H1 (cell line): Measurements from ENCODE around the gene NTN1. TPM values are rescaled to one million over a fixed set of nuclear protein-coding genes. Genes with fewer than 3 reads are reported as not detected.
A peak's percentile ranks its signal among the peaks of the same experiment; 100 is the strongest.

Source experiments
- CTCF ChIA-PET: fragments of 300-600 bp; sonication (Branson Sonifier 250); formaldehyde crosslinking; loops from one replicate; lab custom pipeline; 2021; ENCODE audit not compliant: partially characterized antibody; lab: Charles Lee
- POLR2A ChIA-PET: fragments of 300-600 bp; sonication (Branson Sonifier 250); formaldehyde crosslinking; loops from one replicate; lab custom pipeline; 2021; ENCODE audit warnings: inconsistent platforms; ENCODE audit not compliant: partially characterized antibody; lab: Charles Lee
- DNase-seq, 2 experiments: peaks; one replicate each; pipeline versions ENCODE4 v3.0.0 to v3.0.0-alpha.2; 2010 to 2022; ENCODE audit warnings: low spot score in 2 of 2, low read depth in 1 of 2, mixed read lengths in 1 of 2
- FAIRE-seq: peaks from 2 replicates; lab custom pipeline; 2011; peaks lifted over from hg19 to GRCh38; lab: Jason Lieb, UNC
- H2AFZ ChIP-seq: 2 replicates; pipeline ENCODE4 v1.8.1; 2012; ENCODE audit warnings: low read length, inconsistent platforms
- H2AK5ac ChIP-seq: 2 replicates; pipeline ENCODE4 v1.6.1; 2013; ENCODE audit warnings: low read depth, low read length
- H2BK120ac ChIP-seq: replicated peaks from 2 replicates; pipeline ENCODE3; 2013; ENCODE audit warnings: low read depth, low read length, inconsistent platforms
- H2BK12ac ChIP-seq: 2 replicates; pipeline ENCODE4 v1.6.1; 2013; ENCODE audit warnings: low read depth, low read length
- H2BK15ac ChIP-seq: 2 replicates; pipeline ENCODE4 v1.6.1; 2013; ENCODE audit warnings: low read length
- H2BK20ac ChIP-seq: 2 replicates; pipeline ENCODE4 v1.6.1; 2013; ENCODE audit warnings: low read length
- H2BK5ac ChIP-seq: 2 replicates; pipeline ENCODE4 v1.6.1; 2013; ENCODE audit warnings: low read depth, low read length
- H3K14ac ChIP-seq: 2 replicates; pipeline ENCODE4 v1.6.1; 2013; ENCODE audit warnings: inconsistent platforms; ENCODE audit not compliant: insufficient read length
- H3K18ac ChIP-seq: 2 replicates; pipeline ENCODE4 v1.6.1; 2013; ENCODE audit warnings: low read length; ENCODE audit errors: extremely low read depth
- H3K23ac ChIP-seq: 2 replicates; pipeline ENCODE4 v1.6.1; 2013; ENCODE audit warnings: inconsistent platforms; ENCODE audit not compliant: insufficient read length
- H3K23me2 ChIP-seq: 2 replicates; pipeline ENCODE4 v1.6.1; 2013; ENCODE audit warnings: low read depth, low read length
- H3K27ac ChIP-seq: 2 replicates; pipeline ENCODE4 v1.6.1; 2011; ENCODE audit warnings: low read depth, low read length, inconsistent platforms
- H3K27me3 ChIP-seq, 4 experiments: replicated peaks in 1 of 4; 1 replicate in 1 of 4; 2 replicates in 3 of 4; pipeline versions ENCODE4 v1.6.1 to v1.8.1; 2011 to 2013; ENCODE audit warnings: low read length in 3 of 4, mild to moderate bottlenecking in 3 of 4, inconsistent platforms in 2 of 4, mixed read lengths in 2 of 4, moderate library complexity in 1 of 4; ENCODE audit not compliant: control insufficient read depth in 3 of 4, insufficient read depth in 3 of 4; ENCODE audit errors: extremely low read depth in 1 of 4
- H3K36me3 ChIP-seq, 4 experiments: 2 replicates each; pipeline versions ENCODE4 v1.6.1 to v1.8.1; 2011 to 2013; ENCODE audit warnings: mild to moderate bottlenecking in 4 of 4, low read length in 3 of 4, moderate library complexity in 2 of 4, control low read depth in 1 of 4, inconsistent platforms in 1 of 4; ENCODE audit not compliant: insufficient read depth in 4 of 4, control insufficient read depth in 2 of 4
- H3K4ac ChIP-seq: replicated peaks from 2 replicates; pipeline ENCODE3; 2013; ENCODE audit warnings: low read length, low read depth, mixed read lengths, inconsistent platforms; ENCODE audit not compliant: insufficient read length
- H3K4me1 ChIP-seq, 4 experiments: replicated peaks in 1 of 4; 1 replicate in 1 of 4; 2 replicates in 3 of 4; pipeline versions ENCODE4 v1.6.1 to v1.8.1; 2011 to 2013; ENCODE audit warnings: low read length in 3 of 4, inconsistent platforms in 2 of 4, mixed read lengths in 1 of 4; ENCODE audit not compliant: insufficient read depth in 4 of 4, control insufficient read depth in 3 of 4
- H3K4me2 ChIP-seq, 2 experiments: 2 replicates each; pipeline versions ENCODE4 v1.6.1 to v1.8.1; 2011 to 2013; ENCODE audit warnings: low read depth in 2 of 2, low read length in 2 of 2, control low read depth in 1 of 2, inconsistent platforms in 1 of 2, mild to moderate bottlenecking in 1 of 2; ENCODE audit not compliant: insufficient read depth in 1 of 2
- H3K4me3 ChIP-seq, 4 experiments: fragments of 200-600, 300-600 bp in 1 of 4; sonication (generic), shearing (Covaris generic), sonication (Bioruptor Twin) in 1 of 4; 2 replicates each; pipeline versions ENCODE4 v1.5.1 to v1.8.1; 2011 to 2016; ENCODE audit warnings: low read length in 4 of 4, low read depth in 3 of 4, control low read depth in 2 of 4, inconsistent platforms in 2 of 4, mild to moderate bottlenecking in 2 of 4, mixed read lengths in 1 of 4, moderate library complexity in 1 of 4; ENCODE audit not compliant: insufficient read depth in 2 of 4; ENCODE audit errors: extremely low read depth in 1 of 4
- H3K56ac ChIP-seq: replicated peaks from 2 replicates; pipeline ENCODE3; 2013; ENCODE audit warnings: low read depth, mild to moderate bottlenecking, mixed read lengths, low read length, inconsistent platforms; ENCODE audit not compliant: insufficient read length
- H3K79me1 ChIP-seq: 2 replicates; pipeline ENCODE4 v1.6.1; 2013; ENCODE audit warnings: low read depth, low read length, control low read depth
- H3K79me2 ChIP-seq, 2 experiments: 2 replicates each; pipeline versions ENCODE4 v1.6.1 to v1.8.1; 2012 to 2013; ENCODE audit warnings: low read length in 2 of 2, mild to moderate bottlenecking in 2 of 2, inconsistent platforms in 1 of 2; ENCODE audit not compliant: insufficient read depth in 2 of 2, control insufficient read depth in 1 of 2
- H3K9ac ChIP-seq, 4 experiments: replicated peaks in 1 of 4; 1 replicate in 1 of 4; 2 replicates in 3 of 4; pipeline versions ENCODE4 v1.6.1 to v1.8.1; 2011 to 2013; ENCODE audit warnings: low read depth in 3 of 4, low read length in 3 of 4, control low read depth in 2 of 4, mild to moderate bottlenecking in 2 of 4, moderate library complexity in 2 of 4, inconsistent platforms in 1 of 4; ENCODE audit errors: extremely low read depth in 1 of 4
- H3K9me3 ChIP-seq, 2 experiments: 2 replicates each; pipeline versions ENCODE4 v1.6.1 to v1.8.1; 2012 to 2013; ENCODE audit warnings: mild to moderate bottlenecking in 2 of 2, moderate library complexity in 2 of 2, control low read depth in 1 of 2, inconsistent platforms in 1 of 2, low read depth in 1 of 2, low read length in 1 of 2, mixed read lengths in 1 of 2; ENCODE audit not compliant: insufficient read depth in 2 of 2
- H4K20me1 ChIP-seq, 2 experiments: replicated peaks in 1 of 2; 2 replicates each; pipeline versions ENCODE3 to v1.8.1; 2011 to 2013; ENCODE audit warnings: inconsistent platforms in 2 of 2, low read length in 2 of 2, mild to moderate bottlenecking in 1 of 2; ENCODE audit not compliant: insufficient read depth in 2 of 2, control insufficient read depth in 1 of 2
- H4K5ac ChIP-seq: 2 replicates; pipeline ENCODE4 v1.6.1; 2013; ENCODE audit warnings: low read length, low read depth, mixed read lengths, inconsistent platforms; ENCODE audit not compliant: insufficient read length
- H4K8ac ChIP-seq: 2 replicates; pipeline ENCODE4 v1.8.0; 2013; ENCODE audit warnings: mild to moderate bottlenecking, moderate library complexity, low read length, inconsistent platforms; ENCODE audit not compliant: insufficient read depth; ENCODE audit errors: extremely low read depth
- H4K91ac ChIP-seq: replicated peaks from 2 replicates; pipeline ENCODE3; 2013; ENCODE audit warnings: low read length, mixed read lengths, inconsistent platforms; ENCODE audit not compliant: insufficient read length
- E2F6 ChIP-seq: IDR thresholded peaks from 2 replicates; pipeline ENCODE4 v1.6.1; 2012; ENCODE audit warnings: inconsistent platforms
- EGR1 ChIP-seq: IDR thresholded peaks from 2 replicates; pipeline ENCODE4 v1.6.1; 2011; ENCODE audit warnings: low read depth, low read length, borderline replicate concordance
- KDM4A ChIP-seq: IDR thresholded peaks from one replicate; pipeline ENCODE4 v1.7.1; 2012; ENCODE audit warnings: low read depth, mild to moderate bottlenecking, moderate library complexity, low read length, inconsistent platforms; ENCODE audit not compliant: severe bottlenecking
- NANOG ChIP-seq: IDR thresholded peaks from 2 replicates; pipeline ENCODE4 v1.6.1; 2011; ENCODE audit warnings: low read length, low read depth, mild to moderate bottlenecking, inconsistent platforms; ENCODE audit not compliant: insufficient read depth, poor library complexity, severe bottlenecking
- RBBP5 ChIP-seq: IDR thresholded peaks from 2 replicates; pipeline ENCODE4 v1.7.1; 2012; ENCODE audit warnings: low read depth, mild to moderate bottlenecking, inconsistent platforms, low read length, moderate library complexity, borderline replicate concordance
- WGBS, 2 experiments: shearing (Covaris generic) in 1 of 2; methylation state at CpG; one replicate each; pipeline versions ENCODE4 v1.1.6 to v1.1.7; 2013 to 2015; ENCODE audit warnings: low lambda C conversion rate in 2 of 2, mixed read lengths in 2 of 2, inconsistent platforms in 1 of 2, low coverage in 1 of 2, missing lambda C conversion rate in 1 of 2; ENCODE audit not compliant: insufficient replicate concordance in 2 of 2, insufficient coverage in 1 of 2, insufficient read length in 1 of 2; ENCODE audit errors: extremely low coverage in 1 of 2, missing lambda C conversion rate in 1 of 2; 5-methylcytosine and 5-hydroxymethylcytosine counted together
- long read RNA-seq, 2 experiments: library from RNA in 1 of 2; library from capped mRNA in 1 of 2; stranded (forward); transcript quantifications; one replicate each; pipeline ENCODE4 v2.0.0, GENCODE V29; 2021; ENCODE audit warnings: inconsistent platforms in 1 of 2
- polyA minus RNA-seq, 3 experiments: library from RNA; depleted of rRNA, polyadenylated mRNA; stranded (reverse); fragments of >200 nt; gene quantifications; 1 replicate in 2 of 3; 2 replicates in 1 of 3; pipeline ENCODE4 v1.2.3, GENCODE V29; 2011
- polyA plus RNA-seq, 7 experiments: library from polyadenylated mRNA; depleted of rRNA in 3 of 7; stranded (reverse) in 5 of 7; unstranded in 2 of 7; fragments of >200 nt in 5 of 7; fragments of 200-250 nt in 2 of 7; gene quantifications; 1 replicate in 5 of 7; 2 replicates in 1 of 7; 4 replicates in 1 of 7; pipeline versions ENCODE4 v1.2.1 to v1.2.3, GENCODE V29; 2011 to 2013; ENCODE audit warnings: missing spikeins in 2 of 7, mixed read lengths in 2 of 7
- total RNA-seq: library from RNA; stranded (reverse); fragmentation: NEBNext Ultra II Directional; extraction: Animal tissue kit (Norgen Biotek cat#: 25700); gene quantifications from 2 replicates; pipeline ENCODE4 v1.2.1, GENCODE V29; 2021

NTN1 gene
- 2.0 and 2.3 TPM in 2 replicates for total RNA-seq
- 2.0 and 3.6 TPM in 2 replicates for polyA plus RNA-seq (2011; rRNA removed)
- 2.2 TPM for polyA plus RNA-seq (2011; cell fraction: cytosol; rRNA removed)
- polyA plus RNA-seq (2011; cell fraction: nucleus; rRNA removed): 4.4 TPM
- 1.5 to 2.2 TPM (median 2.1 TPM) in 4 replicates for polyA plus RNA-seq (2012, experiment 1 of 2)
- polyA plus RNA-seq (2012, experiment 2 of 2): 1.9 TPM
- polyA plus RNA-seq (2013, experiment 1 of 2): 2.0 TPM
- polyA plus RNA-seq (2013, experiment 2 of 2): 2.1 TPM
- 1.2 and 1.4 TPM in 2 replicates for polyA minus RNA-seq (2011; rRNA and poly(A)+ RNA removed)
- polyA minus RNA-seq (2011; cell fraction: cytosol; rRNA and poly(A)+ RNA removed): 2.0 TPM
- polyA minus RNA-seq (2011; cell fraction: nucleus; rRNA and poly(A)+ RNA removed): 6.2 TPM
- long read RNA-seq, experiment 1: 0 reads
- long read RNA-seq, experiment 2: 0 reads

DNA sequence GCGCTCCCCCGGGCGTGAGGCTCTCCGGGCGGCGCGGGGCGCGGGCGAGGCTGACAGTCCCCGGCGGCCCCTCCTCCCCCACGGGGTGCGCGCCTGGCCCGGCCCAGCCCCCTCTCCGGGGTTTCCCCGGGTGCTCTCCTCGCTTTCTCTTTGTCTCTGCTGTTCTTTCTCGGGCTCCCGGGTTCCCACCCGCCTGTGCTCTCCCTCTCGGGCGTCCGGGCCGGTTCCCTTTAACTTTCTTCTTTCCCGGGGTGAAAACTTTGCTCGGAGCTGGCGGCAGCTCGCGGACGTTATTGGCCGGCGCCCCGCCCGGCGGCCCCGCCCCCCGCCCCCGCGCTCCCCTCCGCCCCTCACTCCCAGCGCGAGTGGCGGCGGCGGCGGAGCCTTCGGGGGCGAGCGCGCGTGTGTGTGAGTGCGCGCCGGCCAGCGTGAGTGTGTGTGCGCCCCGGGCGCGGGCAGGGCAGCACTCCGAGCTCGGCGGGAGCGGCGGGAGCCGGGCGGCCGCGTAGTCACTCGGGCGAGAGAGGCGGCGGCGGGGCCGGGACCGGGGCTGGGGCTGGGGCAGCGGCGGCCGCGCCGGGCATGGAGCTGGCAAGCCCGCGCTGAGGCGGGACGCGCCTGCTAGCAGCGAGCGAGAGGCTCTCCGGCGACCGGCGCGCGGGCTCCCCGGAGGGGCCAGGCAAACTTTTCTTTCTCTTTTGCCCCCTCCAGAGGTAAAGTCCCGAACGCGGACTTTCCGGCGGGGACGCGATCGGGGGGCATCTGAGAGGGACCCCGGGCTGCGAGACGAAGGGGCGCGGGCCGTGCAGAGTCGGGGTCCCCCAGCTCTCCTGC lies at the start of gene NTN1:
TSS of gene NTN1 (plus strand) at position 353 of the 834 bp plus-strand sequence. CDS start 864 bp downstream, outside the sequence.
- H3K18ac ChIP-seq: peak within 1 kb of the TSS; percentile 78
- peak within 1 kb of the TSS; percentile 47 for H4K91ac ChIP-seq
- peak within 1 kb of the TSS; percentile 21 for H4K5ac ChIP-seq
- H2AFZ ChIP-seq: no peak within 1 kb of the TSS
- peaks cover 0 to 16% (median 0%) of the 10 kb centered on the region in 4 experiments; a peak in 1 of 8 replicates for H3K36me3 ChIP-seq
- peak within 1 kb of the TSS; percentile 69 to 78 for H3K4me2 ChIP-seq
- H3K4me1 ChIP-seq: peaks cover 10 to 29% (median 18%) of the 10 kb centered on the region in 4 experiments
- H2BK120ac ChIP-seq: no peak within 1 kb of the TSS
- H3K56ac ChIP-seq: no peak within 1 kb of the TSS
- FAIRE-seq (no peak), DNase-seq (peak in 1 of 2 experiments; percentile 77)
- no peak within 1 kb of the TSS for H3K4ac ChIP-seq
- H3K14ac ChIP-seq: no peak within 1 kb of the TSS
- peak within 1 kb of the TSS; percentile 40 to 66 (median 48) for H3K4me3 ChIP-seq
- H3K27me3 ChIP-seq: peaks cover 47 to 94% (median 73%) of the 10 kb centered on the region in 4 experiments
- peak within 1 kb of the TSS; percentile 99; the same call in 1 of the 2 replicates for H2BK12ac ChIP-seq
- H4K8ac ChIP-seq: peak within 1 kb of the TSS; percentile 72
- no peak within 1 kb of the TSS for H2AK5ac ChIP-seq
- ChIA-PET POLR2A (interaction anchor here (1.5 to 1.7 kb wide), 2 partner anchors 17 to 19 kb away, joined by 4 to 7 read pairs; no protein-coding TSS in a partner anchor), CTCF (interaction anchor here (4.0 to 4.5 kb wide), 2 partner anchors 17 to 24 kb away, joined by 35 to 38 read pairs; no protein-coding TSS in a partner anchor)
- H3K79me1 ChIP-seq: no peaks in the 10 kb centered on the region
- no peak within 1 kb of the TSS for H3K27ac ChIP-seq
- H2BK20ac ChIP-seq: no peak within 1 kb of the TSS
- no peak within 1 kb of the TSS for H2BK5ac ChIP-seq
- H4K20me1 ChIP-seq: peaks cover 2 to 9% of the 10 kb centered on the region in 2 experiments
- H3K23ac ChIP-seq: no peak within 1 kb of the TSS
- H3K79me2 ChIP-seq: no peaks in the 10 kb centered on the region
- no peak within 1 kb of the TSS; a peak in 2 of 7 replicates for H3K9ac ChIP-seq
- H3K23me2 ChIP-seq: peaks cover 18% of the 10 kb centered on the region; the same call in 1 of the 2 replicates
- no peaks in the 10 kb centered on the region for H3K9me3 ChIP-seq
- H2BK15ac ChIP-seq: peak within 1 kb of the TSS; percentile 84
- peak; percentile 61 for TF ChIP-seq KDM4A
- no peak for TF ChIP-seq NANOG
- TF ChIP-seq E2F6: 0 out of 2 replicates have a peak, but pooled peaks have one; percentile 8
- 0 out of 2 replicates have a peak, but pooled peaks have one; percentile 13 for TF ChIP-seq EGR1
- 0 out of 2 replicates have a peak, but pooled peaks have one; percentile 31 for TF ChIP-seq RBBP5
- WGBS, 2 experiments: 3% methylated on average over 36 of the region's 111 CpGs; no CpG with 5 or more reads in 1 of the 2 experiments
